Activated T-helper 17 cell treated with anti-CD3 and anti-CD28 coated beads, Interleukin-2, amount 50 U/mL, for 72 hours (primary cell): ENCODE measurements around the gene WASHC4. TPM values are rescaled to one million over a fixed set of nuclear protein-coding genes. Genes with fewer than 3 reads are reported as not detected.

Experiments
- ATAC-seq: fragments of 150-1000 bp; cut with Tn5 transposase; replicated peaks from 2 replicates; pipeline ENCODE4 v1.10.0; 2021; ENCODE audit warnings: mild to moderate bottlenecking, moderate library complexity
- H3K27ac Mint-ChIP-seq: one replicate; pipeline ENCODE4 v1.8.0; 2022; ENCODE audit warnings: mixed read lengths
- H3K27me3 Mint-ChIP-seq: one replicate; pipeline ENCODE4 v1.8.0; 2022; ENCODE audit warnings: mixed read lengths
- H3K36me3 Mint-ChIP-seq: one replicate; pipeline ENCODE4 v1.8.0; 2022; ENCODE audit warnings: low read depth, mild to moderate bottlenecking, mixed read lengths
- H3K4me1 Mint-ChIP-seq: one replicate; pipeline ENCODE4 v1.8.0; 2022; ENCODE audit warnings: mixed read lengths
- H3K4me3 Mint-ChIP-seq: one replicate; pipeline ENCODE4 v1.8.0; 2022; ENCODE audit warnings: mild to moderate bottlenecking, mixed read lengths
- H3K9me3 Mint-ChIP-seq: one replicate; pipeline ENCODE4 v1.8.0; 2022; ENCODE audit warnings: mixed read lengths
- total RNA-seq, 2 donors: library from RNA; stranded (reverse); gene quantifications; one replicate each; pipeline ENCODE4 v1.2.3, GENCODE V29; 2022

WASHC4 gene
- total RNA-seq, 2 donors from 2014 or later = 41.0 to 47.7 TPM

DNA sequence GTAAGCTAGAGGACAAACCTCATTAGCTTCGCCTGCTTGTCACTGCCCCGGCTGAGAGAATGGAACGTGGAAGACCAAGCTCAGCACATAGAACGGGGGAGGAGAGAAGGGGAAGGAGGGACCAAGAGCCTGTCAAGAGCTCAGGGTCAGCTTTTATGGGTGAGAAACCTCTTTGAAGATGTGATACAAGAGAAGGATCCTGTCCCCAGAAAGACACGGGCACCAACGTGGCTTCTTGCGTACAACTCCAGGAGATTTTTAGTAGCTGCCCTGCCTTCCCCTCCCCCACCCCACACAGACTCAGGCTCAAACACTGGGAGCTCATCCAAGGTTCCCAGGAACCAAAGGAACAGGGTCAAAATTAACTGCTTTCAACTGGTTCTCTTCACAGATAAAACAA, 93.8 kb downstream of the WASHC4 start:
- Mint-ChIP-seq H3K36me3 (peaks cover 56% of the 10 kb centered on the region), H3K4me1 (peaks cover 10% of the 10 kb centered on the region), H3K27me3 (no peaks in the 10 kb centered on the region), H3K27ac (no peak overlapping the region), H3K9me3 (no peaks in the 10 kb centered on the region), H3K4me3 (no peak overlapping the region)
- no peak for ATAC-seq

DNA sequence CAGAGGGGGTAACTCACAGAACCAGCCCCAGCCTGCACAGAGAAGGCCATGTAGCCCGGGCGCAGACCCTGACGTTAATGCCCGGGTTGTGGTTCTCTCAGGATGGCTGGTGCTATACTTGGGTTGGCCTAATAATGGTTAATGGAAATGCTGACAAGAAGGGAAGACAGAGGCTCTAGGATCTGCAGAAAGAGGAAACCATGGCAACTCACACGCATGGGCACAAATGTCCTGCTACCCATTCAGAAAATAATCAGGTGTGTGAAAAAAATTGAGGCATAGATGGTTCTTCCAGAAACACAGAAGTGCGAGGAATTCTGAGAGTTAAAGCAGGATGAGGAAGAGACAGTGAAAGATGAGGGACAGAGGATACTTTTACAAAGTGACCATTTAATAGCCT, 94.7 kb downstream of the WASHC4 start:
- Mint-ChIP-seq H3K9me3 (no peaks in the 10 kb centered on the region), H3K27ac (peak overlapping the region; percentile 43), H3K4me1 (peaks cover 10% of the 10 kb centered on the region), H3K36me3 (peaks cover 64% of the 10 kb centered on the region), H3K4me3 (no peak overlapping the region), H3K27me3 (no peaks in the 10 kb centered on the region)
- ATAC-seq = no peak

DNA sequence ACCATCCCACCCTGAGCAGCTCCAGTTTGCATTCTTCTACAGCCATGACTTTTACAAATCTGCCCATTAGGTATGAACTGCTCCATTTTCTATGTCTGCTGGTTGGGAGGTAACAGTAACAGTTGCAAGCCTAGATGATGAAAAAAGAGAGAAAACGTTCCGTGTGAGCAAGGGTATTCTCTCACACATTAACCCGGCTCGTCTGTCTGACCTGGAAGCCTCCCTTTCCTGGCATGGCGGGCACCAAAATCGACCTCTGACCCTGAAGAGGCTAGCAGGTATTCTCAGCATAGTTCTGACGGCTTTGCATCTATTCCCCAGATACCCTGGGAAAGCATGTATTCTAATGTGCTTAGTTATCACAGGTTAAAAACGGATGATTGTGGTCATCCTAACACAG, 96.6 kb downstream of the WASHC4 start:
- Mint-ChIP-seq H3K36me3 (peaks cover 72% of the 10 kb centered on the region), H3K4me3 (no peak overlapping the region), H3K27ac (peak overlapping the region; percentile 95), H3K4me1 (peaks cover 10% of the 10 kb centered on the region), H3K9me3 (no peaks in the 10 kb centered on the region), H3K27me3 (no peaks in the 10 kb centered on the region)
- no peak for ATAC-seq

DNA sequence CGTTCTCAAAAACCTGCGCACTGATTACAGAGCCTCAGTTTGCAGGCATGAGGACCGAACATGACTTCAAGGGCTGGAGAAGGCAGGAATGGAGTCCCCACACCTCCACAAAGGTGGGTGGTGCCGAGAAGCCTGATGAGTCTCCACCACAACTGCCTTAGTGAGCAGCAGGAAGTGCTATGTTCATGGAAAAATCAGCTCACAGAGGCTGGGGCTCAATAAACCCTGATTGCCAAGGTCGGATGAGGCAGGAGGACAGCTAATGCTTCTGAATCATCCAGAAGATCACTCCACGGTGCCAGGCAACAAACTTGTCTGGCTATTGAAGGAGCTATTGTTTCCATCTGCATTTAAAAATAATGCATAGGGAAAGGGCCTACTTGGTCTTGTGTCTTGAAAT, 97.4 kb downstream of the WASHC4 start:
- H3K36me3 Mint-ChIP-seq = peaks cover 76% of the 10 kb centered on the region

DNA sequence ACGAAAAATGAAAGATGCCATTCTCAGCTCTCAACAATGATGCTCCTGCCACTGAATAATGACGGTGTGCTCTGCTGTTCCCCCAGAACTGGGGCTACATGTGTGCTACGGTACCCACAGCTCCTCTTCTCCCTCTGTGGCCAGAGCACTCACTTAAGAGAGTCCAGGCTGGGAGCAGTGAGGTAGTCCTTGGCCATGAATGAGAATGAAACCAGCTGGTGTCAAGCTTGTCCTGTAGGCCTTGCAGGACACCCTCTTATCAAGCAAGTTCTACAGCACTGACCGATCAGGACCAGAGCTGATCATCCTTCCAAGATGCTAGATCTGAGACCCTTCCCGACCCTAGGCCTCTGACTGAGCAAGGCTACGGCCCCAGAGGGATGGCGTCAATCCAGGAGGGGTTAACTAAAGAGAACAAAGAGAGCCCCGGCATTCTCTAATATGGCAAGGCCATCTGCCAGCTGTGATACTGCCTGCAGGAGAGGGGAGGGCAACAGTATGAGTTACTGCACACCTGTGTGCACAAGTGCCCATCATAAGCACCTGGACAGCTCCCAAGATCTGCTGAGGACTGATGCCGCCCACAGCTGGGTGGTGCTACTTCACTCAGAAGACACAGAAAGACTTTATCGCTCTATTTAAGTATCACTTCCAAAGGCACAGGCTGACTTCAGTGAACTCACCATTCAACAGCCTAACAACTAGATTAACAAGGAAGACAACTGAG, 98.0 kb downstream of the WASHC4 start:
- peaks cover 10% of the 10 kb centered on the region for H3K4me1 Mint-ChIP-seq
- peak overlapping the region; percentile 95 for H3K27ac Mint-ChIP-seq
- peaks cover 80% of the 10 kb centered on the region for H3K36me3 Mint-ChIP-seq
- H3K27me3 Mint-ChIP-seq = no peaks in the 10 kb centered on the region
- ATAC-seq = peak; percentile 13
- peak overlapping the region; percentile 54 for H3K4me3 Mint-ChIP-seq
- no peaks in the 10 kb centered on the region for H3K9me3 Mint-ChIP-seq

More for the DNA sequence above, 97.4 kb downstream of the WASHC4 start:
- Mint-ChIP-seq H3K9me3 (no peaks in the 10 kb centered on the region), H3K4me3 (peak overlapping the region; percentile 54), H3K27ac (peak overlapping the region; percentile 95), H3K27me3 (no peaks in the 10 kb centered on the region), H3K4me1 (peaks cover 10% of the 10 kb centered on the region)
- peak; percentile 97 for ATAC-seq

DNA sequence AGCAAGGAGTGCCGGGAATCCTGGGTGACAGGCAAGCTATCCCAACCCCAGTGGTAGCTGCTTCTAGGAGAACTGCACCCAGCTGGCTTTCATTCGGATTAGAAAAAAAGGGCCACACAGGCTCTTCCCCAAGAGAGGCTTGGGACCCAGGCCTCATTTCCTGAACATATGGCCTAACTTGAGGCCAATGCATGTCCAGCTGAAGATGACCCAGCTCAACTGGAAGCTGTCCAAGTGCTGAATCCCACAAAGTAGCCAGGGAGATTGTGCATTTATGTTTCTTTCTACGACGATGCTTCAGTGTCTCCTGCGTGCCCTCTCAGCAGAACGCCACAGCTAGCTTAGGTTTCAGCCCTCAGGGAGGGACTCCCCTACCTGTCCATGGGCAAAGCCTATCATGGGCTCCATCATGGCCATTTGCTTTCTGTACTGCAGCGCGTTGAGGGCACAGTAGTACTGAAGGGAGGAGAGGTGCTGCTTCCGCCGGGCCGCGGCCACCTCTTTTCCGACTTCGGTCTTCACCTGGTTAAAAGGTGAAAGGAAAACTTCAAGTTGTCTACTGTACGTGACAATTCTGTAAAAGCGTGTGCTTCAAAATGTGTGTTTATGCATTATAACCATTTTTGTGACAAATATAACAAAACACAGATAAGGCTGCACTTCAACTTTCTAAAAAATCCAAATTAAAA, 99.3 kb downstream of the WASHC4 start:
- ATAC-seq = no peak
- Mint-ChIP-seq H3K4me3 (no peak overlapping the region), H3K36me3 (peaks cover 84% of the 10 kb centered on the region), H3K9me3 (no peaks in the 10 kb centered on the region), H3K27ac (peak overlapping the region; percentile 12), H3K4me1 (peaks cover 10% of the 10 kb centered on the region), H3K27me3 (no peaks in the 10 kb centered on the region)

DNA sequence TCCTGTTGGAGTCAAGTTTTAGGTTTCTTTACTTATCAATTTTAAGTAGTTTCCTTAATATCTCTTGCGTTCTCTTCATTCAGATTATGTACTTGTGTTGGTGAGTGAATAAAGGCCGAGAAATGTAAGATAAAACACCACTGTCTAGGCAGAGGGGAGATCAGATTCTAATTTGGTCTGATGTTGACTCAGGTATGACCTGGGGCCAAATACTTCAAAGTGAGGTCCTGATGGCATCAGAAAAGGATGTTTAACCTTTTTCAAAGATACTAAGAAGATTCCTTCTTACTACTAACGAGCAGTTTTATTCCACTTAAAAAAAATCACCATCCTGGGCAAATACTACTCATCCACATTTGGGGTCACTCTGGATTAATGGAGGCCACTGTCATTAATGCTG, 101.6 kb downstream of the WASHC4 start:
- Mint-ChIP-seq H3K4me3 (no peak overlapping the region), H3K27ac (no peak overlapping the region), H3K9me3 (no peaks in the 10 kb centered on the region), H3K27me3 (no peaks in the 10 kb centered on the region), H3K4me1 (peaks cover 10% of the 10 kb centered on the region), H3K36me3 (peaks cover 66% of the 10 kb centered on the region)
- ATAC-seq = no peak

DNA sequence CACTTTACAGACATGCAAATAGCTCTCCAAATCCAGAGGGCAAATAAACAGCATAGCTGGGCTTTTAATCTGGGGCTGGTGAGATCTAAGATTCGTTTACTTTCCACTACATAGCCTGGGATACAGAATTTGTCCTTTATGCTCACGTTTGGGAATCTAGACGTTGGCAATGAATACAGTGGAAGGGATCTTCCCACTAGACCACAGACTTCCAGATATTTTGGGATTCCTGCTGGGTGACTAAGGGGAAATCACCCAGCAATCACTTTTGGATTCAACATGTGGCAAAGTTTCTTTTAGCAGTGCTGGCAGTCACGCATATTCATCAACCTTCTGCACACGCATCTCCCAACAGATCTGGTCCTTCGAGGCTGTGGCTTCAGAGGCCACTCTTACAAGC, 104.9 kb downstream of the WASHC4 start:
- no peak for ATAC-seq
- no peaks in the 10 kb centered on the region for H3K27me3 Mint-ChIP-seq
- H3K27ac Mint-ChIP-seq = no peak overlapping the region
- H3K9me3 Mint-ChIP-seq = no peaks in the 10 kb centered on the region
- no peak overlapping the region for H3K4me3 Mint-ChIP-seq
- peaks cover 66% of the 10 kb centered on the region for H3K36me3 Mint-ChIP-seq
- H3K4me1 Mint-ChIP-seq = no peaks in the 10 kb centered on the region

DNA sequence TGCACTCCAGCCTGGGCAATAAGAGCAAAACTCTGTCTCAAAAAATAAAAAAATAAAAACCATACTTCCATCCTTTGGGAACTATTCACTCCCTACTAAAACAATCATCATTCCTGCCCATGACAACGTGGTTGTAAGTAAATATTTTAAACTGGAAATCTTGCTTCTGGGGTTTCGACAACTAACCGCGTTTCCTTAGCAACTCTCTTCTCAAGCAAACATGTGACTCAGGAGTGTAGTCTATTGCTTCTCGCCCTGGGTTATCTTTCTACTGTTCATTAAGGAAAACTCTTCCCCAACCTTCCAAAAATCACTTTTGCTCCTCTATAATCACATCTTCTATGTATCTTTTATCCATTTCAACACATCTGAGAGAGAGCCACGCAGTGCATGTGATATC, 106.6 kb downstream of the WASHC4 start:
- no peaks in the 10 kb centered on the region for H3K9me3 Mint-ChIP-seq
- no peak overlapping the region for H3K27ac Mint-ChIP-seq
- no peaks in the 10 kb centered on the region for H3K4me1 Mint-ChIP-seq
- no peak overlapping the region for H3K4me3 Mint-ChIP-seq
- H3K36me3 Mint-ChIP-seq = peaks cover 65% of the 10 kb centered on the region
- H3K27me3 Mint-ChIP-seq = no peaks in the 10 kb centered on the region
- no peak for ATAC-seq

DNA sequence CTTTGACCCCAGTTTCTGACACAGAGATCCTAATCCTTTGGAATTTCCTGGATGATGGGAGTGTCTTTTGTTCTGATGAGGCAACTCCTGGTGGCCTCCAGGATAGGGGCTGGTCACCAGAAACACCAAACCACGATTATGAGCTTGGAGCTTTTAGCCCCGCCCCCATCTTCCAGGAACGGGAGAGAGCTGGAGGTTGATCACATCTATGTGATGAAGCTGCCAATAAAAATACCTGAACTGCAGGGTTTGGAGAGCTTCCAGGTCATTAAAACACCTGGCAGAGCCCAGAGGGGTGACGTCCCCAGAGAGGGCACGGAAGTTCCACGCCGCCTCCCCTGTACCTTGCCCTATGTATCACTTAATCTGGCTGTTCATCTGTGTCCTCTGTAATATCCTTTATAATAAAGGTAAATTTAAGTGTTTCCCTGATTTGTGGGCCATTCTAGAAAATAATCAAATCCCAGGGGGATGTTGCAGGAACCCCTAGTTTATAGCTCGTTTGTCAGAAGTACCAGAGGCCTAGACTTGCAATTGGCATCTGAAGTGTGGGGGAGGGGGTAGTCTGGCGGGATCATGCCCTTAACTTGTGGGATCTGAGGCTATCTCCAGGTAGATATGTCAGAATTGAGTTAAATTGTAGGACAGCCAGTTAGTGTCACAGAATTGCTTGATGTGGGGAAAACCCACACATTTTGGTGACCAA, 107.3 kb downstream of the WASHC4 start:
- Mint-ChIP-seq H3K9me3 (no peaks in the 10 kb centered on the region), H3K27ac (no peak overlapping the region), H3K4me1 (no peaks in the 10 kb centered on the region), H3K36me3 (peaks cover 68% of the 10 kb centered on the region), H3K4me3 (no peak overlapping the region), H3K27me3 (no peaks in the 10 kb centered on the region)
- no peak for ATAC-seq

DNA sequence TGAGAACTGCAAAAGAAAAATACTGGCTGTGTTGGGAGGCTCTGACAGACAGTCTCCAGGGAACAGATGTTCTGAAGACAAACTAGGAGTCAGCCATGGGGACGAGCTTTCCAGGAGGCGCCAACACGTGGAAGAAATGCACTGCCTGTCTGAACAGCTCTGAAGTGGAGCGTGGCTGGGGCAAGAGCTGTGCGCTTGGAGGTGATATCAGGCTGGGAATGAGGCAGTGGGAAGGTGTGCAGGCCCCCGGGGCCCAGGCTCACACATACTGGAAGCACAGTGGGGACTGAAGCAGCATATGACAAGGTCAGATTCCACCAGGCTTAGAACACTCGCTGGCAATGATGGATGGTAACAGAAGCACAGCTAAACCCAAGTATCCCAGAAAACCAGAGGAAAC, 110.9 kb downstream of the WASHC4 start:
- ATAC-seq = no peak
- Mint-ChIP-seq H3K27ac (no peak overlapping the region), H3K9me3 (no peaks in the 10 kb centered on the region), H3K4me3 (no peak overlapping the region), H3K36me3 (peaks cover 88% of the 10 kb centered on the region), H3K4me1 (no peaks in the 10 kb centered on the region), H3K27me3 (no peaks in the 10 kb centered on the region)

Other genes starting within 250 kb of the WASHC4 start
- 10 to 100 TPM; 16.8 to 52.8 TPM for gene SLC41A2, start 149.4 kb upstream of the WASHC4 start, total RNA-seq
- gene NOPCHAP1, start 121.4 kb upstream of the WASHC4 start, total RNA-seq = 10 to 100 TPM; 20.4 to 31.8 TPM
- gene ALDH1L2, start 23.3 kb upstream of the WASHC4 start, total RNA-seq = 1 to 10 TPM in 1 of 2 donors, under 1 TPM in 1; 0.35 to 2.8 TPM
- 10 to 100 TPM; 16.7 to 23.5 TPM for gene APPL2, start 128.4 kb downstream of the WASHC4 start, total RNA-seq
- 100 to 1,000 TPM in 1 of 2 donors, 10 to 100 TPM in 1; 42.0 to 102 TPM for gene C12orf75, start 223.0 kb downstream of the WASHC4 start, total RNA-seq